PC-3 (cell line): ENCODE results near the gene DSCAM. TPM values are rescaled to one million over a fixed set of nuclear protein-coding genes. Genes with fewer than 3 reads are reported as not detected.

Experiments used
- ATAC-seq: fragments of 200-7000 bp; cut with Tn5 transposase; 2 replicates; pipeline ENCODE4 v1.9.1; 2020; ENCODE audit warnings: mild to moderate bottlenecking, moderate library complexity
- BruUV-seq: library from RNA; stranded (reverse); fragments of 400-500 nt; replicated peaks from 2 replicates; lab custom pipeline; 2021; lab: Mats Ljungman, UMichigan
- CTCF ChIA-PET: fragments of 300-600 bp; sonication (Branson Sonifier 250); formaldehyde crosslinking; loops from one replicate; lab custom pipeline; 2022; ENCODE audit warnings: antibody characterized with exemption; lab: Charles Lee
- POLR2A ChIA-PET: fragments of 300-600 bp; sonication (Branson Sonifier 250); formaldehyde crosslinking; loops from one replicate; lab custom pipeline; 2022; ENCODE audit warnings: antibody characterized with exemption; ENCODE audit not compliant: unreplicated experiment; lab: Charles Lee
- DNase-seq: peaks from one replicate; pipeline ENCODE4 v3.0.0-alpha.2; 2015
- H2AFZ ChIP-seq: fragments of 300-600 bp; sonication (generic); 2 replicates; pipeline ENCODE4 v1.6.0; 2016; ENCODE audit warnings: antibody characterized with exemption, low read length
- H3F3A ChIP-seq: fragments of 300-600 bp; sonication (generic); one replicate; pipeline ENCODE4 v1.6.0; 2017; ENCODE audit warnings: antibody characterized with exemption, low read length, control low read depth, mild to moderate bottlenecking; ENCODE audit not compliant: unreplicated experiment
- H3K27ac ChIP-seq: fragments of 300-600 bp; sonication (generic); 2 replicates; pipeline ENCODE4 v1.5.1; 2016; ENCODE audit warnings: mild to moderate bottlenecking, low read length
- H3K27me3 ChIP-seq: fragments of 300-600 bp; sonication (generic); 2 replicates; pipeline ENCODE4 v1.6.1; 2016; ENCODE audit warnings: low read length, mixed read lengths
- H3K36me3 ChIP-seq: fragments of 300-600 bp; sonication (generic); 2 replicates; pipeline ENCODE4 v1.6.1; 2016; ENCODE audit warnings: low read depth, mixed run types, low read length, mixed read lengths
- H3K4me1 ChIP-seq: fragments of 300-600 bp; sonication (generic); 2 replicates; pipeline ENCODE4 v1.5.1; 2016; ENCODE audit warnings: low read length; ENCODE audit not compliant: insufficient read depth
- H3K4me2 ChIP-seq: fragments of 300-600 bp; sonication (generic); 2 replicates; pipeline ENCODE4 v1.6.0; 2016; ENCODE audit warnings: low read length
- H3K4me3 ChIP-seq: fragments of 300-600 bp; sonication (generic); 2 replicates; pipeline ENCODE4 v1.5.1; 2016; ENCODE audit warnings: mild to moderate bottlenecking, low read length, mixed read lengths
- H3K79me2 ChIP-seq: fragments of 300-600 bp; sonication (generic); 2 replicates; pipeline ENCODE4 v1.6.1; 2017; ENCODE audit warnings: low read length, mixed read lengths
- H3K9ac ChIP-seq: fragments of 300-600 bp; sonication (generic); 2 replicates; pipeline ENCODE4 v1.6.0; 2016; ENCODE audit warnings: mild to moderate bottlenecking, low read length
- H3K9me2 ChIP-seq: fragments of 300-600 bp; sonication (generic); replicated peaks from 2 replicates; pipeline ENCODE4 v1.6.1; 2016; ENCODE audit warnings: mixed run types, low read length, mixed read lengths
- H3K9me3 ChIP-seq: fragments of 300-600 bp; sonication (generic); 2 replicates; pipeline ENCODE4 v1.6.1; 2016; ENCODE audit warnings: low read length, mixed read lengths
- H4K20me1 ChIP-seq: fragments of 300-600 bp; sonication (generic); 2 replicates; pipeline ENCODE4 v1.6.1; 2016; ENCODE audit warnings: low read length, mixed read lengths
- EZH2 ChIP-seq: fragments of 300-600 bp; sonication (generic); IDR thresholded peaks from one replicate; pipeline ENCODE4 v1.6.1; 2017; ENCODE audit warnings: antibody characterized with exemption, mild to moderate bottlenecking, low read length; ENCODE audit not compliant: unreplicated experiment
- EZH2phosphoT487 ChIP-seq: fragments of 300-600 bp; sonication (generic); IDR thresholded peaks from 2 replicates; pipeline ENCODE4 v1.6.1; 2018; ENCODE audit warnings: mild to moderate bottlenecking, antibody characterized with exemption, low read length, borderline replicate concordance
- intact Hi-C: fragments of 100-400 bp; cut with micrococcal nuclease; formaldehyde crosslinking; loops from 2 replicates; pipeline ENCODE4 v1.9.0; 2023
- total RNA-seq: library from RNA; depleted of rRNA; stranded (reverse); fragments of >200 nt; gene quantifications from 2 replicates; pipeline ENCODE4 v1.2.3, GENCODE V29; 2014
- TF ChIP-seq, protein P1 (sequence below): fragments of 300-600 bp; sonication (generic); conservative IDR thresholded peaks from 2 replicates; pipeline ENCODE4 v1.5.1; 2017; ENCODE audit warnings: antibody characterized with exemption, low read depth, mild to moderate bottlenecking, low read length

Gene DSCAM
- total RNA-seq, 1 experiment from 2014 or later = not detected

DNA sequence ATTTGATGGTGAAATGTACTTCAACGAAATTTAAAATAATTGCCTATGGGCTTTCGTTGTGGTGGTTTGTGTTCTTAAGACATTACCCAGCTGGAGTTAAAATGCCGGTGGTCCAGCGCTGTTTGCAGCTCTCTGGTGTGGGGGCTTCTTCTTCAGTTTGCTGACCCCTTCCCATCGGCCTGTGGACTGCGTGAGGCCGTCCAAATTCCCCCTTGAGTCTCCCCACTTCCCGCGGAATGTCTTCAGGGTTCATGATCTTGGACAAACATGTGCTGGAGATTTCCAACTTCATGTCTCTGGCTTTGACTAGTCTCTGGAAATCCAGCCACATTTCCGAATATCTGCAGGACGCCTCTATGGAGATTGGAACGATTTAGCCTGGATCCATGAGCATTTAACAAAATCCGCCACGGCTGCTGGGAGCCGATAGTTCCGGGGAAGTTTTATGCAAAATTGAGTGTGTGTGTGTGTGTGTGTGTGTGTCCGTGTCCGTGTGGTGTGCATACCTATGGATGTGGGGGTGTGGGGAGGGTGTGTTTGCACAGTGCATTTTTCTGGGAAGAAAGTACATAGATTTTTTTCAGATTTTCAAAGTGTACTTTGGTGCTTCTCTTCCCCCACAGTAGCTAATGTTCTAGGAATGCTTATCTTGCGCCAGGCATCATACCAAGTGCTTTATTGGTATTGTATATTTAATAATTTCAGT lies 862.5 kb downstream of the DSCAM start:
- H3K79me2 ChIP-seq = no peaks in the 10 kb centered on the region
- no peaks in the 10 kb centered on the region for H3K36me3 ChIP-seq
- no peaks in the 10 kb centered on the region for H3K9me2 ChIP-seq
- H3K9me3 ChIP-seq = peaks cover 14% of the 10 kb centered on the region; the same call in 1 of the 2 replicates
- no peak overlapping the region for H3K9ac ChIP-seq
- DNase-seq (no peak), ATAC-seq (no peak)
- no peak overlapping the region for H3K27ac ChIP-seq
- H2AFZ ChIP-seq = no peak overlapping the region
- intact Hi-C loops = no loop called here
- H3K4me3 ChIP-seq = no peak overlapping the region
- TF ChIP-seq EZH2phosphoT487 = no peak
- TF ChIP-seq EZH2 = no peak
- TF ChIP-seq, protein P1, sequence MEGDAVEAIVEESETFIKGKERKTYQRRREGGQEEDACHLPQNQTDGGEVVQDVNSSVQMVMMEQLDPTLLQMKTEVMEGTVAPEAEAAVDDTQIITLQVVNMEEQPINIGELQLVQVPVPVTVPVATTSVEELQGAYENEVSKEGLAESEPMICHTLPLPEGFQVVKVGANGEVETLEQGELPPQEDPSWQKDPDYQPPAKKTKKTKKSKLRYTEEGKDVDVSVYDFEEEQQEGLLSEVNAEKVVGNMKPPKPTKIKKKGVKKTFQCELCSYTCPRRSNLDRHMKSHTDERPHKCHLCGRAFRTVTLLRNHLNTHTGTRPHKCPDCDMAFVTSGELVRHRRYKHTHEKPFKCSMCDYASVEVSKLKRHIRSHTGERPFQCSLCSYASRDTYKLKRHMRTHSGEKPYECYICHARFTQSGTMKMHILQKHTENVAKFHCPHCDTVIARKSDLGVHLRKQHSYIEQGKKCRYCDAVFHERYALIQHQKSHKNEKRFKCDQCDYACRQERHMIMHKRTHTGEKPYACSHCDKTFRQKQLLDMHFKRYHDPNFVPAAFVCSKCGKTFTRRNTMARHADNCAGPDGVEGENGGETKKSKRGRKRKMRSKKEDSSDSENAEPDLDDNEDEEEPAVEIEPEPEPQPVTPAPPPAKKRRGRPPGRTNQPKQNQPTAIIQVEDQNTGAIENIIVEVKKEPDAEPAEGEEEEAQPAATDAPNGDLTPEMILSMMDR = no peak
- no peaks in the 10 kb centered on the region for H3K4me1 ChIP-seq
- ChIA-PET POLR2A (no interaction called here), CTCF (no interaction called here)
- no peaks in the 10 kb centered on the region for H3K27me3 ChIP-seq
- no peaks in the 10 kb centered on the region for H4K20me1 ChIP-seq
- H3F3A ChIP-seq = no peaks in the 10 kb centered on the region
- no TSS peak for BruUV-seq
- H3K4me2 ChIP-seq = no peak overlapping the region

DNA sequence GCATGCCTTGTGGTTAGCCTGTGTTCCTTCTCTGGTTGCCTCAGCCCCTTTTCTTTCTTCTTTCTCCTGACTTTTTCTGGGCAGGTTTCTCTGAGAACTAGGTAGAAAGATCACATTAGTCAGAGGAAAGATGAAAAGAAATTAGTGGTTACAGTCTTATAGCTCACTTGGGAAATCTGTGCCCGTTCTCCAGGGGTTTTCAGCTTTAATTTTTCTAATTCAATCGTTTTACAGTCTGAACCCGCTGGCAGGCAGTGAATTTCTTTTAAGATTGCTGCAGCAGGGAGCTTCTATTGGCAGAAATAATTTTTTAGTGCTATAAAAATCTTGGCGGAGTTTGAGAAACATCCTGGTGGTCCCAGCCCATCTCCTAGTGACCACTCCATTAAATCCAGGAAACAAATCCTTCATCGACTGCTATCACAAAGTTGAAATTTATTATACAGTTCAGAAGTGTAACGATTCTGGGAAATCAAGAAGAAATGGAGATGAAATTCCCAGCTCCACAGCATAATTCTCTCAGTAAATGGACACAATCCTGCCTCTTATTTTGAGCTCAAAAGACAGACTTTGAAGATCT lies 866.6 kb downstream of the DSCAM start:
- TF ChIP-seq, protein P1 = no peak
- TF ChIP-seq EZH2phosphoT487 = no peak
- TF ChIP-seq EZH2 = no peak
- Histone ChIP-seq H3F3A (no peaks in the 10 kb centered on the region), H3K27me3 (no peaks in the 10 kb centered on the region), H3K4me2 (no peak overlapping the region), H3K9ac (no peak overlapping the region), H3K27ac (no peak overlapping the region), H4K20me1 (no peaks in the 10 kb centered on the region), H3K4me3 (no peak overlapping the region), H3K79me2 (no peaks in the 10 kb centered on the region), H2AFZ (no peak overlapping the region), H3K9me2 (no peaks in the 10 kb centered on the region), H3K4me1 (no peaks in the 10 kb centered on the region), H3K36me3 (no peaks in the 10 kb centered on the region), H3K9me3 (peaks cover 18% of the 10 kb centered on the region; the same call in 1 of the 2 replicates)
- no peak for DNase-seq
- no TSS peak for BruUV-seq
- no peak for ATAC-seq
- POLR2A ChIA-PET = no interaction called here
- CTCF ChIA-PET = no interaction called here
- intact Hi-C loops = no loop called here

DNA sequence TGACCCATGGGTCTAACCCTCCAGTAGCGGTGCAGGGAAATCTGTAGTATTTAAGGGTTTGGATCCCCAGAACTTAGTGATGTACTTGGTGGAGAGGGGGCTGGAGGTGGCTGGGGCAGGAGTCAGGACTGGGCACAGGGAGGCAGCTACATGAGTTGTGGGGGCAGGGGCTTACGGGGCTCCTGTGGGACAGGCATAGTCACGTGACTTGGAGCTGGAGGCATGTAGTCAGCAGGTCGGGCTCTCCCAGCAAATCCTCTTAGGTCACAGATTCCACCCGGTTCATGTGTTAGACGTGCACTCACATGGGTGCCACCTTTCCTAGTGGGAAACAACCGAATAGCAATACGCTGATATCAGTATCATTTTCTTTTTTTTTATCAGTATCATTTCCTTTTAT lies 867.6 kb downstream of the DSCAM start:
- H3K9ac ChIP-seq = no peak overlapping the region
- no peaks in the 10 kb centered on the region for H3K36me3 ChIP-seq
- no peaks in the 10 kb centered on the region for H3K79me2 ChIP-seq
- DNase-seq = no peak
- POLR2A ChIA-PET = no interaction called here
- no peaks in the 10 kb centered on the region for H4K20me1 ChIP-seq
- CTCF ChIA-PET = no interaction called here
- ATAC-seq = no peak
- no peak overlapping the region for H2AFZ ChIP-seq
- no peaks in the 10 kb centered on the region for H3K9me2 ChIP-seq
- no peaks in the 10 kb centered on the region for H3F3A ChIP-seq
- no peaks in the 10 kb centered on the region for H3K27me3 ChIP-seq
- no TSS peak for BruUV-seq
- no peak overlapping the region for H3K4me2 ChIP-seq
- intact Hi-C loops = no loop called here
- no peaks in the 10 kb centered on the region for H3K4me1 ChIP-seq
- H3K4me3 ChIP-seq = no peak overlapping the region
- TF ChIP-seq EZH2 (no peak), EZH2phosphoT487 (no peak)
- TF ChIP-seq, protein P1 = no peak
- H3K27ac ChIP-seq = no peak overlapping the region
- peaks cover 15% of the 10 kb centered on the region; the same call in 1 of the 2 replicates for H3K9me3 ChIP-seq
